Tibial nerve (tissue), 4 donors: ENCODE data around the gene PAPLN. TPM values are rescaled to one million over a fixed set of nuclear protein-coding genes. Genes with fewer than 3 reads are reported as not detected.

Source experiments
- DNase-seq, 2 donors: peaks; one replicate each; pipeline ENCODE4 v3.0.0-alpha.2; 2019; ENCODE audit warnings: low spot score in 2 of 2
- H3K27ac ChIP-seq, 4 donors: fragments of 200-600 bp; sonication (generic) in 3 of 4; one replicate each; pipeline ENCODE4 v1.5.1; 2017 to 2019; ENCODE audit warnings: mild to moderate bottlenecking in 1 of 4
- H3K27me3 ChIP-seq, 2 donors: fragments of 200-600 bp; sonication (generic) in 1 of 2; one replicate each; pipeline versions ENCODE4 v1.5.1 to v1.6.0; 2017 to 2019
- H3K36me3 ChIP-seq, 3 donors: fragments of 200-600 bp; sonication (generic); one replicate each; pipeline ENCODE4 v1.5.1; 2018 to 2019
- H3K4me1 ChIP-seq, 4 donors: fragments of 200-600 bp; sonication (generic) in 3 of 4; one replicate each; pipeline ENCODE4 v1.5.1; 2017 to 2019
- H3K4me3 ChIP-seq, 4 donors: fragments of 200-600 bp; sonication (generic) in 3 of 4; one replicate each; pipeline ENCODE4 v1.5.1; 2017 to 2019; ENCODE audit warnings: mild to moderate bottlenecking in 1 of 4, moderate library complexity in 1 of 4
- H3K9me3 ChIP-seq, 4 donors: fragments of 200-600 bp; sonication (generic) in 3 of 4; one replicate each; pipeline ENCODE4 v1.5.1; 2017 to 2019
- EP300 ChIP-seq, 2 donors: sonication (generic); formaldehyde crosslinking; IDR thresholded peaks; one replicate each; pipeline ENCODE4 v1.6.1; 2017; ENCODE audit warnings: antibody characterized with exemption in 2 of 2, mild to moderate bottlenecking in 1 of 2
- POLR2A ChIP-seq, 2 donors: fragments of 450-650 bp; IDR thresholded peaks; one replicate each; pipeline ENCODE4 v1.6.1; 2017; ENCODE audit warnings: antibody characterized with exemption in 2 of 2, mild to moderate bottlenecking in 2 of 2, moderate library complexity in 2 of 2
- WGBS, 2 donors: methylation state at CpG; one replicate each; pipeline ENCODE4 v1.1.5; 2018; 5-methylcytosine and 5-hydroxymethylcytosine counted together
- total RNA-seq, 4 donors: library from RNA; depleted of rRNA; stranded (reverse); fragments of >200 nt; gene quantifications; one replicate each; pipeline ENCODE4 v1.1.0, GENCODE V29; 2016
- TF ChIP-seq, protein P1 (sequence below), 5 experiments: fragments of 200-600 bp in 3 of 5; fragments of 450-650 bp in 2 of 5; sonication (generic) in 3 of 5; IDR thresholded peaks; one replicate each; pipeline ENCODE4 v1.5.1; 2016 to 2019; ENCODE audit warnings: antibody characterized with exemption in 5 of 5, mild to moderate bottlenecking in 3 of 5, moderate library complexity in 2 of 5

The PAPLN gene
- total RNA-seq, 4 donors from 2014 or later, result 96.6 to 314 (median 206) TPM

DNA sequence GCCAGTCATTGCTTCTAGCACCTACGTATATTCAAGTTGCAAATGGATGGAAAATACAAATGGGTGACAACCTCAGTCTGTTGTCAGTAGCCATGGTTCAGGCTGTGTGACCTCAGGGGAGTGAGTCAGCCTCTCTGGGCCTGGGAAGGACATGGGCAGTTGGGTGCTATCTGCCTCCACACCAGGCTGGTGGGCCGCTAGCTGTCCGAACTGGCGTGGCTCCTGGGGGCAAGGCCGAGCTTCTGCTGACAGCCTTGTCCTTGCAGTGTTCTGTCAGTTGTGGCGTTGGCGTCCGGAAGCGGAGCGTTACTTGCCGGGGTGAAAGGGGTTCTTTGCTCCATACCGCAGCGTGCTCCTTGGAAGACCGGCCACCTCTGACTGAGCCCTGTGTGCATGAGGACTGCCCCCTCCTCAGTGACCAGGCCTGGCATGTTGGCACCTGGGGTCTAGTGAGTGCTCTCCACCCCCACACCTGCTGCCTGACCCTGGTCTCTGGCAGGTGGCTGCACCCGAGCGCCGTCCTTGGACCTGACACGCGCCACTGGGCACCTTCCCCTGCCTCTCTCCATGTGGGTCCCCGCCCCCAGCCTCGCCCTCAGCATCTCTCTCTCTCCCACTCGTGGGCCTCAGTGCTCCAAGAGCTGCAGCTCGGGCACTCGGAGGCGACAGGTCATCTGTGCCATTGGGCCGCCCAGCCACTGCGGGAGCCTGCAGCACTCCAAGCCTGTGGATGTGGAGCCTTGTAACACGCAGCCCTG is 17.1 kb downstream of the PAPLN start:
- Histone ChIP-seq H3K36me3 (peaks cover 0 to 73% (median 0%) of the 10 kb centered on the region in 3 donors), H3K4me1 (no peaks in the 10 kb centered on the region), H3K9me3 (no peaks in the 10 kb centered on the region), H3K4me3 (no peak overlapping the region), H3K27ac (no peak overlapping the region), H3K27me3 (no peaks in the 10 kb centered on the region)
- WGBS, 2 donors, result 83 to 86% methylated on average over 21 to 25 of the region's 28 CpGs
- DNase-seq, result no peak
- TF ChIP-seq, protein P1, sequence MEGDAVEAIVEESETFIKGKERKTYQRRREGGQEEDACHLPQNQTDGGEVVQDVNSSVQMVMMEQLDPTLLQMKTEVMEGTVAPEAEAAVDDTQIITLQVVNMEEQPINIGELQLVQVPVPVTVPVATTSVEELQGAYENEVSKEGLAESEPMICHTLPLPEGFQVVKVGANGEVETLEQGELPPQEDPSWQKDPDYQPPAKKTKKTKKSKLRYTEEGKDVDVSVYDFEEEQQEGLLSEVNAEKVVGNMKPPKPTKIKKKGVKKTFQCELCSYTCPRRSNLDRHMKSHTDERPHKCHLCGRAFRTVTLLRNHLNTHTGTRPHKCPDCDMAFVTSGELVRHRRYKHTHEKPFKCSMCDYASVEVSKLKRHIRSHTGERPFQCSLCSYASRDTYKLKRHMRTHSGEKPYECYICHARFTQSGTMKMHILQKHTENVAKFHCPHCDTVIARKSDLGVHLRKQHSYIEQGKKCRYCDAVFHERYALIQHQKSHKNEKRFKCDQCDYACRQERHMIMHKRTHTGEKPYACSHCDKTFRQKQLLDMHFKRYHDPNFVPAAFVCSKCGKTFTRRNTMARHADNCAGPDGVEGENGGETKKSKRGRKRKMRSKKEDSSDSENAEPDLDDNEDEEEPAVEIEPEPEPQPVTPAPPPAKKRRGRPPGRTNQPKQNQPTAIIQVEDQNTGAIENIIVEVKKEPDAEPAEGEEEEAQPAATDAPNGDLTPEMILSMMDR (IDR thresholded peaks at IDR 0.05), result no peak
- TF ChIP-seq POLR2A (IDR thresholded peaks at IDR 0.05) (no peak), EP300 (IDR thresholded peaks at IDR 0.05) (no peak)

DNA sequence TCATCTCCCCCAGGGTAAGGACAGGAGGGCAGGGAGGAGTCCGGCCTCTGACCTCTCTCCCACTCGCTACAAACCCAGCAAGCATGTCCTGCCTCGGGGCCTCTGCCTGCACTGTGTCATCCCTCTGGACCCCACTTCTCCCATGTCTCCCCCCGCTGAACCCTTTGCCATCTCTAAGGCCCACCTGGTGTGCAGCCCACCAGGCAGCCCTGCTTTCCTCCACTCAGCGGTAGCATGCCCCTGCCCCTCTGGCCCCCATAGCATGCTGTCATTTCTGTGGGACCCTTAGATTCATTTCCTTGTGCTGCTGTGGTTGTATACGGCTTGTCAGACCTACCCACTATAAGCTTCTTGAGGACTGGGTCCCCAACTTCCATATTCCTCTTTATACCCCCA is 17.7 kb downstream of the PAPLN start:
- Histone ChIP-seq H3K4me3 (no peak overlapping the region), H3K9me3 (no peaks in the 10 kb centered on the region), H3K4me1 (no peaks in the 10 kb centered on the region), H3K36me3 (peaks cover 0 to 75% (median 0%) of the 10 kb centered on the region in 3 donors), H3K27ac (no peak overlapping the region), H3K27me3 (no peaks in the 10 kb centered on the region)
- TF ChIP-seq POLR2A (IDR thresholded peaks at IDR 0.05), result no peak
- TF ChIP-seq, protein P1 (IDR thresholded peaks at IDR 0.05), result no peak
- no peak for TF ChIP-seq EP300 (IDR thresholded peaks at IDR 0.05)
- DNase-seq, result no peak
- WGBS, 2 donors, result 79 to 82% methylated on average over 6 of the region's 6 CpGs

DNA sequence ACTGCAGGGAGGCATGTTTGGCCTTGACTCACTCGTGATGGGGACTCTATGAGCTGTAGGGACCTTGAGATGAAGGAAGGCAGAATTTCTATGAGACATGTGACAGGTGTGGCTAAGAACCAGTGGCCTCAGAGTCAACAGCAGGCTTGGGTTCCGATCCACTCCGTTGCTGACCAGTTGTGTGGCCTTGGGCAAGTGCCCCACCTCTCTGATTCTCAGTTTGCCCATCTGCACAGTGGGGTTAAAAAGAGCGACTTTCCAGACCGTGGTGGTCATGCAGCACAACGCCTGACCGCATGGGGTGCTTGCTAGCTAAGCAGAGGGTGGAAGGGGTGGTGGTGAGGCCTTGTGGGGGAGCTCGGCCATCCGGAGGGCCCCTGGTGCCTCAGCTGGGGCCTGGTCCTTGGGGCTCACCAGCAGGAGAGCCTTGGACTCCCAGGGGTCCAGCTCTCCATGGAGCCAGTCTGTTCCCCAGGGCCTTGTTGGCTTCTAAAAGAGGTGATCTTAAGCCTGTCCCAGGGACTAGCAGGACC is 18.5 kb downstream of the PAPLN start:
- H3K9me3 ChIP-seq, result no peaks in the 10 kb centered on the region
- no peaks in the 10 kb centered on the region for H3K27me3 ChIP-seq
- H3K36me3 ChIP-seq, result peaks cover 0 to 73% (median 0%) of the 10 kb centered on the region in 3 donors
- TF ChIP-seq, protein P1 (IDR thresholded peaks at IDR 0.05), result no peak
- no peak for TF ChIP-seq EP300 (IDR thresholded peaks at IDR 0.05)
- no peak for TF ChIP-seq POLR2A (IDR thresholded peaks at IDR 0.05)
- no peak overlapping the region for H3K4me3 ChIP-seq
- peaks cover 0 to 3% (median 0%) of the 10 kb centered on the region in 4 donors for H3K4me1 ChIP-seq
- 87 to 91% methylated on average over 7 to 9 of the region's 9 CpGs for WGBS, 2 donors
- no peak overlapping the region for H3K27ac ChIP-seq
- no peak for DNase-seq

DNA sequence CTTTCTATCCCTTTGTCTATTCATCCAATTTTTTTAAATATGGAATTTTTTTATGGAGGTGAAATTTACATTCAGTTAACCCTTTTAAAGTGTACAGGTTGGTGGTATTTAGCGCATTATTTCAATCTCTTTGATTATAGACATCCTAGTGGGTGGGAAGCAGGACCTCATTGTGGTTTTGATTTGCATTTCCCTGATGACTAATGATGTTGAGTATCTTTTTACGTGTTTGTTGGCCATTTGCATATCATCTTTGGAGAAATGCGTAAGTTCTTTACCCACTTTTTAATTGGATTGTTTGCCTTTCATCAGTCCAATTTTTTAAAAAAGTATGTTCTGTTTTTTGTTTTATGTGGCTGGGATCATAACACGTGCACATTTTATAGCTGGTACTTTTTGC is 20.8 kb downstream of the PAPLN start:
- H3K27me3 ChIP-seq, result no peaks in the 10 kb centered on the region
- no peak overlapping the region for H3K27ac ChIP-seq
- 79 to 80% methylated on average over 4 of the region's 4 CpGs for WGBS, 2 donors
- H3K4me3 ChIP-seq, result no peak overlapping the region
- H3K4me1 ChIP-seq, result peaks cover 0 to 6% (median 0%) of the 10 kb centered on the region in 4 donors
- TF ChIP-seq EP300 (IDR thresholded peaks at IDR 0.05) (no peak), POLR2A (IDR thresholded peaks at IDR 0.05) (no peak)
- TF ChIP-seq, protein P1 (IDR thresholded peaks at IDR 0.05), result no peak
- DNase-seq, result no peak
- no peaks in the 10 kb centered on the region for H3K9me3 ChIP-seq
- peaks cover 0 to 72% (median 0%) of the 10 kb centered on the region in 3 donors for H3K36me3 ChIP-seq
